ENCODE measurements around the gene CENPU. TPM values are rescaled to one million over a fixed set of nuclear protein-coding genes. Genes with fewer than 3 reads are reported as not detected.
A peak's percentile ranks its signal among the peaks of the same experiment; 100 is the strongest.

Gene CENPU
- total and polyA plus RNA-seq, 8 donors = 0.60 to 2.9 (median 1.1) TPM

DNA sequence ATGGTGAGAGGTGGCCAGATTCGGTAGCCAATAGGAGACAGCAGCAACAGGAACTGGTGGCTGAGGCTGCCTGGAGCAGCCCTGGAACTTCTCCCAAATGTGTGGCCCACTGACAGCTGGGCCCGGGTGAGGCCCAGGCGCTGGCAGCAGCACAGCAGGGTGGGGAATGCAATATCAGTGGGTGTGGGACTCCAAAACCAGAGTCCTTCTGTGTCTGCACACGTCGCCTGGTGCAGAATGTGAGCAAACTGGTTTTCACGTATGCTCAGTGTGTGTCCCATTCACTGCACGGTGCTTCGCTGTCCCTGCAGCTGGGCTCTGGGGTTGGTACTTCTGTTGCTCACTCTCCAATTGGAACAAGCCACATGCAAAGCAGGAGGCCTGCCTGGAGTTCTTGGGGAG is 14.4 kb upstream of the CENPU start:
- intact Hi-C loops (cut with DNase I) = loop anchor here in 1 of 3 donors (10.0 kb wide), 1 partner anchor 237 kb away; no protein-coding TSS in a partner anchor
- no peaks in the 10 kb centered on the region for H3K27me3 ChIP-seq
- peak in 4 of 6 donors; percentile 32 to 43 (median 38) for DNase-seq
- H3K9me3 ChIP-seq = no peaks in the 10 kb centered on the region
- ATAC-seq = peak; percentile 7 to 24 (median 14)
- H3K27ac ChIP-seq = peak overlapping the region; percentile 78 to 94 (median 82)
- no peak for FAIRE-seq
- 25 to 62% methylated on average over 8 of the region's 8 CpGs for WGBS, 2 donors
- H3K4me1 ChIP-seq = peaks cover 9 to 25% (median 21%) of the 10 kb centered on the region in 3 donors
- TF ChIP-seq, protein P1, sequence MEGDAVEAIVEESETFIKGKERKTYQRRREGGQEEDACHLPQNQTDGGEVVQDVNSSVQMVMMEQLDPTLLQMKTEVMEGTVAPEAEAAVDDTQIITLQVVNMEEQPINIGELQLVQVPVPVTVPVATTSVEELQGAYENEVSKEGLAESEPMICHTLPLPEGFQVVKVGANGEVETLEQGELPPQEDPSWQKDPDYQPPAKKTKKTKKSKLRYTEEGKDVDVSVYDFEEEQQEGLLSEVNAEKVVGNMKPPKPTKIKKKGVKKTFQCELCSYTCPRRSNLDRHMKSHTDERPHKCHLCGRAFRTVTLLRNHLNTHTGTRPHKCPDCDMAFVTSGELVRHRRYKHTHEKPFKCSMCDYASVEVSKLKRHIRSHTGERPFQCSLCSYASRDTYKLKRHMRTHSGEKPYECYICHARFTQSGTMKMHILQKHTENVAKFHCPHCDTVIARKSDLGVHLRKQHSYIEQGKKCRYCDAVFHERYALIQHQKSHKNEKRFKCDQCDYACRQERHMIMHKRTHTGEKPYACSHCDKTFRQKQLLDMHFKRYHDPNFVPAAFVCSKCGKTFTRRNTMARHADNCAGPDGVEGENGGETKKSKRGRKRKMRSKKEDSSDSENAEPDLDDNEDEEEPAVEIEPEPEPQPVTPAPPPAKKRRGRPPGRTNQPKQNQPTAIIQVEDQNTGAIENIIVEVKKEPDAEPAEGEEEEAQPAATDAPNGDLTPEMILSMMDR (IDR thresholded peaks at IDR 0.05) = no peak
- no peaks in the 10 kb centered on the region for H3K36me3 ChIP-seq
- no peak overlapping the region for H3K4me3 ChIP-seq

DNA sequence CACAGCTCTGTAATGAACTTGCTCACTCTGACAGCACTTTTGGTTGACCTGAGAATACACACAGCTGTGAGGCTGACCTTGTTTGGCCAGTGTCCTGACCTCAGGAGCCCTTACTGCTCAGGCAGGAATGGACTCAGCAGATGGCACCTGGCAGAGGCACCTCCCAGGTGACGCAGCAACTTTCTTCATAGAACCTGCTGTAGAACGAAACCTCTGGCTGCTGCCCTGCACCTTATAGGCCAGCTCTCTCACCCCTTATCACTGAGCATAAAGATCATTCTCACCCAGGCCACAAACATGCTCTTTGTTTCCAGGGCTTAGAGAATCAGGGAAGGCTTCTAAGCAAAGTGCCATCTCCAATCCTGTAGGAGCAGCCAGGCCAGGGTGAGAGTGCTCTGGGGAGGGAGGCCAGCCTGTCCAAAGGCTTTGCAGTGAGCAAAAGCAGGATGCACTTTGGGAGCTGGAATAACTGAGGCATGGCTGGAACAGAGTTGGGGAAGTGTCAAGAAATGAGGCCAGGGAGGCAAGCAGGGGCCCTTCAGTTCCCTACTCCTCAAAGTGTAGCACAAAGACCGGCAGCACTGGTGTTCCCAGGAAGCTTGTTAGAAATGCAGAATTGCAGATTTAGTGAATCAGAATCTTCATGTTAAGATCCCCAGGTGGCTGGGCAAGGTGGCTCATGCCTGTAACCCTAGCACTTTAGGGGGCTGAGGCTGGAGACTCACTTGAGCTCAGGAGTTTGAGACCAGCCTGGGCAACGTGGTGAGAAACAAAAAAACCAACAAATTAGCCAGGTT is 13.3 kb upstream of the CENPU start:
- H3K36me3 ChIP-seq = no peaks in the 10 kb centered on the region
- intact Hi-C loops (cut with DNase I) = loop anchor here in 1 of 3 donors (10.0 kb wide), 1 partner anchor 238 kb away; no protein-coding TSS in a partner anchor
- H3K9me3 ChIP-seq = no peaks in the 10 kb centered on the region
- no peaks in the 10 kb centered on the region for H3K27me3 ChIP-seq
- peak overlapping the region in 1 of 4 donors; percentile 2 for H3K4me3 ChIP-seq
- H3K4me1 ChIP-seq = peaks cover 9 to 25% (median 21%) of the 10 kb centered on the region in 3 donors
- peak overlapping the region; percentile 78 to 94 (median 82) for H3K27ac ChIP-seq
- peak; percentile 64 to 91 (median 86) for DNase-seq
- ATAC-seq = peak; percentile 78 to 84 (median 79)
- FAIRE-seq = no peak
- 42 to 49% methylated on average over 4 of the region's 4 CpGs for WGBS, 2 donors
- TF ChIP-seq, protein P1 (IDR thresholded peaks at IDR 0.05) = no peak

DNA sequence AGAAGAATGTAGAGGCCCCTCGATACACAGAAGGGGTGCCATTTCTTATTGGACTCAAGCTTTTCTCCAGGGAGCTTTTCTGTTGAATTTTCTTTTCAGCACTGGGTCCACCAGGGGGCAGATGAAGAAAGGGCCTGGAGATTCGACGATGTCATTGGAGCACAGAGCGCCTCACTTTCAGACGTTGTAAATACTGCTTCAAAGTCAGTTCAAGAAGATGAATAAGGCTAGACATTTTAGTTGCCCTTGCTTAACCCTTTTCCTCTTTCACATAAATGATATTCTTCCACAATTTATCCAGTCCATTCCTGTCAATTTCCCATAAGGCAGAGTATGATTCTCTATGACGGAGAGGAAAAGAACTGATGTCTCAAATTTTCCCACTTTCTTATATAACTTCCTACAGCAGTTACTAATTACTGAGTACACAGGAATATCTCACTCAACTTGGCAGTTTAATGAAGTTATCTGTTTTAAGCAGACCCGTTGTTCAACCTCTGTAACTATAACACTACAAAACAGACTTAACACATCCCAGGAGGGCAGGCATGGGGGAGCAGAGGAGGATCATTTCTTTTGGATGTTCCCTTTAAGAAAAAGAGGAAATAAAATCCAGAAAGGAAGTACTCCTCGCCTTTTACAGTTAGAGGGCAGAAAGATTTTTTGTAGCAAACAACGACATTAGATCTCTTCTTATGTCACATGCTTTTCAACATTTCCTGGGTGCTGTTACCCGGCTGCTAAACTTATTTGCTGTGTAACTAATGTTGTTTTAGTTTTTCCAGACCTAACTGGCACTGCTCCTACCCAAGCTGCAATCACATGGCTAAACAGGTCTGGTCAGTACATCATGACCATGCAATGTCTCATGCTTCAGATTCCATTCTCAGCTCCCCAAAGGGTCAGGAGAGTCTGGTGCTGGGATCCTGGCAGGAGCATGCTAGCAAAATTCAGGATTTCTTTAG is 12.2 kb upstream of the CENPU start:
- TF ChIP-seq, protein P1 (IDR thresholded peaks at IDR 0.05) = peak; percentile 37 to 69 (median 60)
- no peak for FAIRE-seq
- Histone ChIP-seq H3K9me3 (no peaks in the 10 kb centered on the region), H3K36me3 (no peaks in the 10 kb centered on the region), H3K4me1 (peaks cover 9 to 25% (median 21%) of the 10 kb centered on the region in 3 donors), H3K27ac (peak overlapping the region; percentile 78 to 94 (median 82)), H3K27me3 (no peaks in the 10 kb centered on the region), H3K4me3 (peak overlapping the region in 1 of 4 donors; percentile 16)
- DNase-seq = peak in 5 of 6 donors; percentile 65 to 78 (median 74)
- 3% methylated on average over 10 of the region's 10 CpGs for WGBS, 2 donors
- intact Hi-C loops (cut with DNase I) = loop anchor here in 1 of 3 donors (10.0 kb wide), 1 partner anchor 239 kb away; no protein-coding TSS in a partner anchor
- ATAC-seq = peak; percentile 83 to 86 (median 85)

DNA sequence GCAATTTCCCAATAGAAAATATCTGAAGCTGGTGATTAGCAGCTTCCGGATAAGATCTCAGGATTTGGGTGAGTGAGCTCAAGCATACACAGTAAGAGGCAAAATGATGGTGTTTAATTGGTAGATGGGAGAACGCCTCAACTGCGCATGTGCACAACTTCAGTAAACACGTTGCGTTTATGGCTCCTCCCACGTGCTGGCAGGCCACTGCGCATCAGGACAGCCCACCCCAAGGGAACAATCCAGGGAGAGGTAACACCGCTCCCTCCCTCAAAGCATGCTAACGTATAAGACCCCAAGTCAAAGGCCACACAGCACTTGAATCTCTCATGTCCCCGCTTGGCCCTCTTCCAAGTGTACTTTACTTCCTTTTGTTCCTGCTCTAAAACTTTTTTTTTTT is 10.3 kb upstream of the CENPU start:
- no peak overlapping the region for H3K27ac ChIP-seq
- no peaks in the 10 kb centered on the region for H3K9me3 ChIP-seq
- no peaks in the 10 kb centered on the region for H3K27me3 ChIP-seq
- intact Hi-C loops (cut with DNase I) = loop anchor here in 2 of 3 donors (5.0 to 10.0 kb wide), 2 partner anchors 241 to 243 kb away; no protein-coding TSS in a partner anchor
- peaks cover 9 to 25% (median 21%) of the 10 kb centered on the region in 3 donors for H3K4me1 ChIP-seq
- FAIRE-seq (no peak), DNase-seq (no peak), ATAC-seq (no peak)
- no peak overlapping the region for H3K4me3 ChIP-seq
- H3K36me3 ChIP-seq = no peaks in the 10 kb centered on the region
- WGBS, 2 donors = 87 to 94% methylated on average over 10 of the region's 10 CpGs
- TF ChIP-seq, protein P1 (IDR thresholded peaks at IDR 0.05) = no peak

All from pancreas (tissue), 10 donors.